Left lung (tissue), 10 donors: ENCODE measurements around the gene CD72. TPM values are rescaled to one million over a fixed set of nuclear protein-coding genes. Genes with fewer than 3 reads are reported as not detected.
"Not testable (repeated sequence)": the region's sequence is repeated elsewhere in the genome, so short reads cannot be mapped to it uniquely, and the experiment has no call there.

ENCODE experiments used
- ATAC-seq: fragments of 200-7000 bp; cut with Tn5 transposase; one replicate; pipeline ENCODE4 v1.9.1; 2020; ENCODE audit warnings: moderate library complexity
- DNase-seq, 4 donors: peaks; one replicate each; pipeline ENCODE4 v3.0.0-alpha.2; 2013 to 2020
- H3K27ac ChIP-seq, 2 donors: fragments of 200-600 bp; sonication (generic) in 1 of 2; one replicate each; pipeline versions ENCODE4 v1.5.0 to v1.8.0; 2020 to 2021
- H3K27me3 ChIP-seq, 2 donors: fragments of 200-600 bp; sonication (generic) in 1 of 2; one replicate each; pipeline versions ENCODE4 v1.5.0 to v1.8.0; 2020 to 2021
- H3K36me3 ChIP-seq, 2 donors: fragments of 200-600 bp; sonication (generic) in 1 of 2; one replicate each; pipeline versions ENCODE4 v1.5.0 to v1.8.0; 2020 to 2021
- H3K4me1 ChIP-seq, 2 donors: fragments of 200-600 bp; one replicate each; pipeline ENCODE4 v1.8.0; 2021
- H3K4me3 ChIP-seq, 2 donors: fragments of 200-600 bp; sonication (generic) in 1 of 2; one replicate each; pipeline versions ENCODE4 v1.5.0 to v1.8.0; 2020 to 2021; ENCODE audit warnings: mild to moderate bottlenecking in 1 of 2
- H3K9me3 ChIP-seq, 2 donors: fragments of 200-600 bp; sonication (generic) in 1 of 2; one replicate each; pipeline versions ENCODE4 v1.5.0 to v1.8.0; 2020 to 2021
- CTCF ChIP-seq, 2 donors: fragments of 200-600 bp; sonication (generic) in 1 of 2; IDR thresholded peaks; one replicate each; pipeline versions ENCODE4 v1.5.0 to v1.8.0; 2021; ENCODE audit warnings: antibody characterized with exemption in 2 of 2
- intact Hi-C, 2 donors: fragments of 100-400 bp; cut with DNase I; formaldehyde crosslinking; loops; one replicate each; pipeline versions ENCODE4 v1.11.2 to v1.14.2; 2022
- polyA plus RNA-seq, 6 donors: library from polyadenylated mRNA; unstranded; fragments of 120-200 nt; gene quantifications; one replicate each; pipeline ENCODE4 v1.2.1, GENCODE V29; 2013; ENCODE audit not compliant: insufficient read length in 6 of 6
- total RNA-seq, 2 donors: library from RNA; stranded (reverse); fragmentation: NEBNext Ultra II Directional; extraction: Animal tissue kit (Norgen Biotek cat#: 25700); gene quantifications; one replicate each; pipeline ENCODE4 v1.2.1, GENCODE V29; 2021
- donor health status: DM: no; HTN: yes; CAD: no.
- donor health status: DM: no; HTN: no; CAD: no.

The CD72 gene
- total and polyA plus RNA-seq, 8 donors: 3.2 to 4.3 (median 3.7) TPM

DNA sequence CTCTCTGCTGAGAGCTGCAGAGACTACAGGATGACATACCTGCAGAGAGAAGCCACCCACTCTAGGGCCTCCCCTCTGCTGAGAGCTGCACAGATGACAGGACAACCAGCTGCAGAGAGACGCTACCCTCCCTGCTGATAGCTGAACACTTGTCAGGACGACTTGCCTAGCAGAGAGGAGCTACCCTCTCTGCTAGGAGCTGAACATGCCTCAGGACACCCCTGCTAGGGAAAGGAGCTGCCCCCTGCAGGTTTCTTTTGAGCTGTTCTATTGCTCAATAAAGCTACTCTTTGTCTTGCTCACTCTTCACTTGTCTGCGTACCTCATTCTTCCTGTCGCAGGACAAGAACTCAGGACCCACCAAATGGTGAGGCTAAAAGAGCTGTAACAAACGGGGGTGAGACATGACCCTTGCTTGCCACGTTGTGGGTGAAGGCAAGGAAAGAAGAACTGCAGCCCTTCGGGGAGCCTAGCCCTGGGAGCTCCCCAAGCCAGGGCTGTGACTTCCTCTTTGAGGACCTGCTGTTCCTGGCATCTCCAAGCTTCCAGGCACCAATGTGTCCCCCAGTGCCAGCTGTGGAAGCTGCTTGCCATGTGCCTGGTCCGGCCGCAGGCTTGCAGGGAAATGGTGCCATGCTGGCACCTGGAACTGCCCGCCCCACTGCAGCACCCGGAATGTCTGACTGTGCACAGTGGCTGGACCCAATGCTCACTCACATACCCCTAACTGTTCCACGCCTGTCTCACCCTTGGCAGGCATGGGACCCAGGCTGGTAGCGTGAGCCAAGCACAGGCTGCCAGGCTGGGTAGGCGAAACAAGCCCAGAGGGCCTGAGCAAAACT, 18.2 kb downstream of the CD72 start:
- no peak overlapping the region for H3K4me3 ChIP-seq
- intact Hi-C loops: no loop called here
- no peak overlapping the region for H3K27ac ChIP-seq
- no peak for DNase-seq
- no peak for ATAC-seq
- no peaks in the 10 kb centered on the region for H3K9me3 ChIP-seq
- peaks cover 9 to 21% of the 10 kb centered on the region in 2 donors for H3K4me1 ChIP-seq
- no peak for TF ChIP-seq CTCF (IDR thresholded peaks at IDR 0.05)
- no peaks in the 10 kb centered on the region for H3K27me3 ChIP-seq
- H3K36me3 ChIP-seq: no peaks in the 10 kb centered on the region

GRCh38 chr9:35598866-35599590, 19.2 kb downstream of the CD72 start:
- DNase-seq (peak in 1 of 4 donors; percentile 30), ATAC-seq (peak; percentile 81)
- Histone ChIP-seq H3K27ac (no peak overlapping the region), H3K36me3 (no peaks in the 10 kb centered on the region), H3K27me3 (no peaks in the 10 kb centered on the region), H3K9me3 (peaks cover 0 to 8% of the 10 kb centered on the region in 2 donors), H3K4me1 (peaks cover 9 to 14% of the 10 kb centered on the region in 2 donors), H3K4me3 (no peak overlapping the region)
- intact Hi-C loops: no loop called here
- TF ChIP-seq CTCF (IDR thresholded peaks at IDR 0.05): no peak

DNA sequence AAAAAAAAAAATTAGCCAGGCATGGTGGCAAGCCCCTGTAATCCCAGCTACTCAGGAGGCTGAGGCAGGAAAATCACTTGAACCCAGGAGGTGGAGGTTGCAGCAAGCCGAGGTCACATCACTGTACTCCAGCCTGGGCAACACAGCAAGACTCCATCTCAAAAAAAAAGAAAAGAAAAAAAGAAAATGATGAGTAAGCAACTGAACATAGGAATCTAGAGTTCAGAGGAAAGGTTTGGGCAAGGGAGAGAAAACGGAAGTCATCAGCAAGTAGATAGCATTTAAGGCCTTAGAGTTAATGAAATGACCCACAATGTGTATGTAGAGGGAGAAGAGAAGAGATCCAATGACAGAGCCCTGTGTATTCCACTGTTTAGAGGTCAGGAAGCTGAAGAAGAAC, 21.3 kb downstream of the CD72 start:
- H3K9me3 ChIP-seq: peaks cover 0 to 29% of the 10 kb centered on the region in 2 donors
- DNase-seq, H3K27ac ChIP-seq, ATAC-seq, H3K4me1 ChIP-seq, H3K36me3 ChIP-seq, H3K27me3 ChIP-seq, H3K4me3 ChIP-seq, intact Hi-C loops: not testable (repeated sequence)

DNA sequence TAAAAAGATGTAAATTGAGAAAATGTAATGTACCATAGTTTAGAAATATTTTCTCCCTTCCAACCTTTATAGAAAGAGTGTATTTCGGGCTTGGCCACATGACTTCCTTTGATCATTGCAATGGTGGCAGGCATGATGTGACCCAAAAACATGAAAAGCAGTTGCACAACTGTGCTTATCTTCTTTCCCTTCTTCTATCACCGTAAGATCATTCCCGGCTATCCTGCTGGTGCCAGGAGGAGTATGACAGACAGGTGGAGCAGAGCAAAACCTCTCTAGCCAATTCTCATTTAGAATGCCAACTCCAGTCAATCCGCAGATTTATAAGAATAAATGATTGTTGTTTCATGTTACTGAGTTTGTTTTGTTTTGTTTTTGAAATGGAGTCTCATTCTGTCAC, 23.7 kb downstream of the CD72 start:
- H3K9me3 ChIP-seq: peaks cover 0 to 29% of the 10 kb centered on the region in 2 donors
- no peaks in the 10 kb centered on the region for H3K27me3 ChIP-seq
- no peaks in the 10 kb centered on the region for H3K36me3 ChIP-seq
- DNase-seq (no peak), ATAC-seq (no peak)
- H3K4me1 ChIP-seq: no peaks in the 10 kb centered on the region
- intact Hi-C loops: no loop called here
- H3K27ac ChIP-seq: no peak overlapping the region
- no peak overlapping the region for H3K4me3 ChIP-seq
- no peak for TF ChIP-seq CTCF (IDR thresholded peaks at IDR 0.05)

GRCh38 chr9:35593581-35593980, 24.6 kb downstream of the CD72 start:
- ATAC-seq (no peak), DNase-seq (no peak)
- Histone ChIP-seq H3K27ac (no peak overlapping the region), H3K27me3 (no peaks in the 10 kb centered on the region), H3K4me3 (no peak overlapping the region), H3K36me3 (no peaks in the 10 kb centered on the region), H3K4me1 (no peaks in the 10 kb centered on the region), H3K9me3 (peaks cover 0 to 29% of the 10 kb centered on the region in 2 donors)
- TF ChIP-seq CTCF (IDR thresholded peaks at IDR 0.05): no peak
- intact Hi-C loops: no loop called here

GRCh38 chr9:35588506-35588905, 29.7 kb downstream of the CD72 start:
- peaks cover 0 to 27% of the 10 kb centered on the region in 2 donors for H3K9me3 ChIP-seq
- H3K36me3 ChIP-seq, H3K4me3 ChIP-seq, H3K4me1 ChIP-seq, ATAC-seq, intact Hi-C loops, DNase-seq, H3K27me3 ChIP-seq, H3K27ac ChIP-seq: not testable (repeated sequence)

DNA sequence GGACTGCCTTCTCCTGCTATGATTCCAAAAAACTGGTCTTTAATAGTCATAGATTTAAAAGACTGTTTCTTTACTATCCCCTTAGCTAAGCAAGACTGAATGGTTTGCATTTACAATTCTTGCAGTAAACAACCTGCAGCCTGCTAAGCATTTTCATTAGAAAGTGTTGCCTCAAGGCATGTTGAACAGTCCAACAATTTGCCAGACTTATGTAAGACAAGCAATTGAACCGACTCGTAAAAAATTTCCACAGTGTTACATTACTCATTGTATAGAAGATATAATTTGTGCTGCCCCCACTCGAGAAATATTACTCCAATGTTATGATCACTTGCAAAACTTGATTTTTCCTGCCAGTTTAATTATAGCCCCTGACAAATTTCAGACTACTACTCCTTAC, 33.5 kb downstream of the CD72 start:
- DNase-seq, H3K36me3 ChIP-seq, intact Hi-C loops, H3K4me1 ChIP-seq, H3K27ac ChIP-seq, H3K4me3 ChIP-seq, H3K27me3 ChIP-seq, ATAC-seq: not testable (repeated sequence)
- H3K9me3 ChIP-seq: peaks cover 0 to 29% of the 10 kb centered on the region in 2 donors

- ATAC-seq, intact Hi-C loops, H3K4me1 ChIP-seq, H3K36me3 ChIP-seq, H3K27ac ChIP-seq, H3K27me3 ChIP-seq, DNase-seq, H3K4me3 ChIP-seq: not testable (repeated sequence)
- H3K9me3 ChIP-seq: peaks cover 0 to 37% of the 10 kb centered on the region in 2 donors
These were observed 34.7 kb downstream of the CD72 start for GRCh38 chr9:35583521-35583920.
